Mesendoderm (in vitro differentiated cells): ENCODE data around the gene SDC1.

Experiments used
- DNase-seq: peaks from one replicate; pipeline ENCODE4 v3.0.0; 2013
- H2AK5ac ChIP-seq: 2 replicates; pipeline ENCODE4 v1.6.1; 2013; ENCODE audit warnings: low read length, inconsistent platforms
- H2BK120ac ChIP-seq: 2 replicates; pipeline ENCODE4 v1.6.1; 2013; ENCODE audit warnings: low read depth, mild to moderate bottlenecking, low read length, moderate library complexity, mixed read lengths
- H2BK15ac ChIP-seq: replicated peaks from 2 replicates; pipeline ENCODE4 v1.6.1; 2013; ENCODE audit warnings: low read depth, mild to moderate bottlenecking, moderate library complexity
- H2BK5ac ChIP-seq: 2 replicates; pipeline ENCODE4 v1.6.1; 2013; ENCODE audit warnings: low read length, inconsistent platforms
- H3K18ac ChIP-seq: 2 replicates; pipeline ENCODE4 v1.6.1; 2013; ENCODE audit warnings: mild to moderate bottlenecking, low read length, mixed read lengths
- H3K23ac ChIP-seq: one replicate; pipeline ENCODE4 v1.6.1; 2013; ENCODE audit warnings: low read length
- H3K27ac ChIP-seq: 2 replicates; pipeline ENCODE4 v1.5.1; 2013; ENCODE audit warnings: low read depth, mild to moderate bottlenecking, inconsistent platforms, low read length, moderate library complexity
- H3K27me3 ChIP-seq: 2 replicates; pipeline ENCODE4 v1.6.1; 2013; ENCODE audit warnings: low read length, control low read depth, mild to moderate bottlenecking, inconsistent platforms; ENCODE audit not compliant: insufficient read depth, poor library complexity
- H3K36me3 ChIP-seq: 2 replicates; pipeline ENCODE4 v1.6.1; 2013; ENCODE audit warnings: low read length, inconsistent platforms; ENCODE audit not compliant: control insufficient read depth, insufficient read depth
- H3K4ac ChIP-seq: one replicate; pipeline ENCODE4 v1.6.1; 2013; ENCODE audit warnings: low read depth, mild to moderate bottlenecking, low read length, moderate library complexity
- H3K4me1 ChIP-seq: 2 replicates; pipeline ENCODE4 v1.6.1; 2013; ENCODE audit warnings: low read depth, low read length, inconsistent platforms; ENCODE audit not compliant: control insufficient read depth
- H3K4me2 ChIP-seq: 2 replicates; pipeline ENCODE4 v1.6.1; 2013; ENCODE audit warnings: low read length
- H3K4me3 ChIP-seq: 2 replicates; pipeline ENCODE4 v1.5.1; 2013; ENCODE audit warnings: mild to moderate bottlenecking, low read length
- H3K56ac ChIP-seq: one replicate; pipeline ENCODE4 v1.6.1; 2013; ENCODE audit warnings: low read length
- H3K79me1 ChIP-seq: 2 replicates; pipeline ENCODE4 v1.6.1; 2013; ENCODE audit warnings: low read length, inconsistent platforms
- H3K79me2 ChIP-seq: 2 replicates; pipeline ENCODE4 v1.6.1; 2013; ENCODE audit warnings: mild to moderate bottlenecking, low read length; ENCODE audit not compliant: control insufficient read depth, insufficient read depth
- H3K9ac ChIP-seq: 2 replicates; pipeline ENCODE4 v1.6.1; 2013; ENCODE audit warnings: low read length, inconsistent platforms
- H4K5ac ChIP-seq: one replicate; pipeline ENCODE4 v1.6.1; 2013; ENCODE audit warnings: low read length
- H4K8ac ChIP-seq: one replicate; pipeline ENCODE4 v1.6.1; 2013; ENCODE audit warnings: low read depth, mild to moderate bottlenecking, control low read depth, low read length, moderate library complexity
- WGBS: extraction: QIAGEN DNeasy Blood & Tissue Kit; methylation state at CpG from one replicate; pipeline ENCODE4 v1.1.7; 2013; ENCODE audit warnings: low lambda C conversion rate, missing lambda C conversion rate; ENCODE audit not compliant: insufficient coverage; ENCODE audit errors: extremely low coverage; 5-methylcytosine and 5-hydroxymethylcytosine counted together

The SDC1 gene

GRCh38 chr2:20226152-20226545 is 1.2 kb upstream of the SDC1 start:
- no peak for DNase-seq
- Histone ChIP-seq H2AK5ac (no peak overlapping the region), H4K5ac (no peak overlapping the region), H4K8ac (no peak overlapping the region), H3K4me2 (no peak overlapping the region), H3K79me1 (peaks cover 5% of the 10 kb centered on the region), H3K9ac (no peak overlapping the region), H2BK5ac (no peak overlapping the region), H3K23ac (no peak overlapping the region), H2BK15ac (no peak overlapping the region), H2BK120ac (no peak overlapping the region), H3K27ac (no peak overlapping the region), H3K27me3 (no peaks in the 10 kb centered on the region), H3K79me2 (peaks cover 8% of the 10 kb centered on the region), H3K36me3 (no peaks in the 10 kb centered on the region), H3K4ac (no peak overlapping the region), H3K18ac (no peak overlapping the region), H3K4me3 (no peak overlapping the region), H3K4me1 (peaks cover 6% of the 10 kb centered on the region), H3K56ac (no peak overlapping the region)
- WGBS, result no CpG with 5 or more reads among the region's 14 CpGs

- Histone ChIP-seq H3K4me1 (peaks cover 6% of the 10 kb centered on the region), H2BK5ac (no peak overlapping the region), H3K56ac (peak overlapping the region; percentile 92), H4K5ac (no peak overlapping the region), H3K4ac (no peak overlapping the region), H3K4me2 (peak overlapping the region; percentile 77), H3K36me3 (no peaks in the 10 kb centered on the region), H3K27me3 (no peaks in the 10 kb centered on the region), H2BK15ac (no peak overlapping the region), H3K9ac (peak overlapping the region; percentile 84), H3K4me3 (peak overlapping the region; percentile 49), H2BK120ac (no peak overlapping the region), H3K79me2 (peaks cover 13% of the 10 kb centered on the region), H2AK5ac (no peak overlapping the region), H3K79me1 (peaks cover 8% of the 10 kb centered on the region), H3K27ac (no peak overlapping the region), H3K23ac (no peak overlapping the region), H3K18ac (peak overlapping the region; percentile 71), H4K8ac (no peak overlapping the region)
- no CpG with 5 or more reads among the region's 66 CpGs for WGBS
- DNase-seq, result peak; percentile 76
Measured at GRCh38 chr2:20225294-20226151, 593 bp upstream of the SDC1 start.

- peaks cover 6% of the 10 kb centered on the region for H3K4me1 ChIP-seq
- H3K79me1 ChIP-seq, result peaks cover 16% of the 10 kb centered on the region
- peak overlapping the region; percentile 89 for H3K9ac ChIP-seq
- H2BK120ac ChIP-seq, result peak overlapping the region; percentile 88
- DNase-seq, result no peak
- WGBS, result no CpG with 5 or more reads among the region's 70 CpGs
- H3K4ac ChIP-seq, result peak overlapping the region; percentile 78
- H2AK5ac ChIP-seq, result no peak overlapping the region
- H3K4me2 ChIP-seq, result peak overlapping the region; percentile 82
- no peak overlapping the region for H4K5ac ChIP-seq
- H3K56ac ChIP-seq, result peak overlapping the region; percentile 92
- H3K27me3 ChIP-seq, result no peaks in the 10 kb centered on the region
- H4K8ac ChIP-seq, result peak overlapping the region; percentile 57
- H2BK5ac ChIP-seq, result peak overlapping the region; percentile 34
- H3K23ac ChIP-seq, result peak overlapping the region; percentile 71
- peak overlapping the region; percentile 74 for H3K4me3 ChIP-seq
- H3K36me3 ChIP-seq, result no peaks in the 10 kb centered on the region
- H3K79me2 ChIP-seq, result peaks cover 22% of the 10 kb centered on the region
- H3K27ac ChIP-seq, result peak overlapping the region; percentile 22
- H2BK15ac ChIP-seq, result no peak overlapping the region
- peak overlapping the region; percentile 90 for H3K18ac ChIP-seq
Measured at GRCh38 chr2:20224164-20224715, 690 bp downstream of the SDC1 start.

- Histone ChIP-seq H3K9ac (peak overlapping the region; percentile 89), H3K4me3 (peak overlapping the region; percentile 74), H2BK5ac (peak overlapping the region; percentile 34), H2AK5ac (no peak overlapping the region), H4K8ac (peak overlapping the region; percentile 68), H2BK120ac (peak overlapping the region; percentile 88), H3K27ac (no peak overlapping the region), H3K23ac (peak overlapping the region; percentile 71), H3K79me2 (peaks cover 24% of the 10 kb centered on the region), H3K79me1 (peaks cover 19% of the 10 kb centered on the region), H3K18ac (peak overlapping the region; percentile 90), H4K5ac (no peak overlapping the region), H3K4me1 (peaks cover 6% of the 10 kb centered on the region), H3K36me3 (no peaks in the 10 kb centered on the region), H3K4ac (peak overlapping the region; percentile 78), H3K56ac (peak overlapping the region; percentile 92), H2BK15ac (no peak overlapping the region), H3K27me3 (no peaks in the 10 kb centered on the region), H3K4me2 (peak overlapping the region; percentile 82)
- no CpG with 5 or more reads among the region's 66 CpGs for WGBS
- DNase-seq, result peak; percentile 50
Measured at GRCh38 chr2:20223407-20224163, 1.3 kb downstream of the SDC1 start.

GRCh38 chr2:20222769-20223406 is 2.0 kb downstream of the SDC1 start:
- Histone ChIP-seq H2BK15ac (no peak overlapping the region), H2AK5ac (no peak overlapping the region), H3K18ac (no peak overlapping the region), H3K4me1 (peaks cover 6% of the 10 kb centered on the region), H3K4ac (peak overlapping the region; percentile 43), H3K9ac (peak overlapping the region; percentile 89), H3K27me3 (no peaks in the 10 kb centered on the region), H3K36me3 (no peaks in the 10 kb centered on the region), H4K5ac (no peak overlapping the region), H3K79me1 (peaks cover 23% of the 10 kb centered on the region), H3K27ac (no peak overlapping the region), H3K79me2 (peaks cover 28% of the 10 kb centered on the region), H3K4me2 (peak overlapping the region; percentile 20), H3K4me3 (no peak overlapping the region), H4K8ac (no peak overlapping the region), H2BK5ac (no peak overlapping the region), H2BK120ac (no peak overlapping the region), H3K56ac (peak overlapping the region; percentile 92), H3K23ac (no peak overlapping the region)
- WGBS, result no CpG with 5 or more reads among the region's 21 CpGs
- DNase-seq, result peak; percentile 61
